ENCODE data around the gene CEP350.

The CEP350 gene

DNA sequence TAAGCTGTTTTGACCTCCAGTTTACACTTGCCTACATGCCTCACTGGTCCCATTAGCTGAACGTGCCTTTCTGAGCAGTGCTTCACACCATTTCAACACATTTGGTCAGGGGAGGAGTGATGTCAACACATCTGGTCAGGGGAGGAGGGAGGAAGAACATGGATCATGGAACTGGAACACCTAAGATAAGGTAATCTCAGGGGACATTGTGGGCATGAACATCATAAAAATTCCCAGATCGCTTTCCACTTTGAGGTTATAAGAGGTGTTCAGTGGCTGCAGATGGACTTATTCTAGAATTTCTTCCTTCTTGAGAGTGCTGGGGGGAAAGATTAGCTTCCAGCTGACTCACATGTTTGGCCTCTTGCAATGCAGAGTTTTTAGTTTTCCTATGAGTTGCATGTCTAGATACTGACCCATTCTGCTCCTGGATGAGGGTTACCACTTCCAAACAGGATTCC is 202.1 kb downstream of the CEP350 start:
- H3K4me3 ChIP-seq (replicated peaks; ENCODE audit: low read depth, low read length): no peak overlapping the region
- no peaks in the 10 kb centered on the region for H3K27me3 ChIP-seq (replicated peaks; ENCODE audit: control insufficient read depth, insufficient read depth, low read length)
- no peak for DNase-seq (ENCODE audit: extremely low read depth, insufficient read length)
- TF ChIP-seq, protein P1, sequence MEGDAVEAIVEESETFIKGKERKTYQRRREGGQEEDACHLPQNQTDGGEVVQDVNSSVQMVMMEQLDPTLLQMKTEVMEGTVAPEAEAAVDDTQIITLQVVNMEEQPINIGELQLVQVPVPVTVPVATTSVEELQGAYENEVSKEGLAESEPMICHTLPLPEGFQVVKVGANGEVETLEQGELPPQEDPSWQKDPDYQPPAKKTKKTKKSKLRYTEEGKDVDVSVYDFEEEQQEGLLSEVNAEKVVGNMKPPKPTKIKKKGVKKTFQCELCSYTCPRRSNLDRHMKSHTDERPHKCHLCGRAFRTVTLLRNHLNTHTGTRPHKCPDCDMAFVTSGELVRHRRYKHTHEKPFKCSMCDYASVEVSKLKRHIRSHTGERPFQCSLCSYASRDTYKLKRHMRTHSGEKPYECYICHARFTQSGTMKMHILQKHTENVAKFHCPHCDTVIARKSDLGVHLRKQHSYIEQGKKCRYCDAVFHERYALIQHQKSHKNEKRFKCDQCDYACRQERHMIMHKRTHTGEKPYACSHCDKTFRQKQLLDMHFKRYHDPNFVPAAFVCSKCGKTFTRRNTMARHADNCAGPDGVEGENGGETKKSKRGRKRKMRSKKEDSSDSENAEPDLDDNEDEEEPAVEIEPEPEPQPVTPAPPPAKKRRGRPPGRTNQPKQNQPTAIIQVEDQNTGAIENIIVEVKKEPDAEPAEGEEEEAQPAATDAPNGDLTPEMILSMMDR (IDR thresholded peaks at IDR 0.05; ENCODE audit: insufficient read depth, low read length, poor library complexity, severe bottlenecking): no peak
- H3K36me3 ChIP-seq (ENCODE audit: control insufficient read depth, insufficient read depth, low read length): no peaks in the 10 kb centered on the region

DNA sequence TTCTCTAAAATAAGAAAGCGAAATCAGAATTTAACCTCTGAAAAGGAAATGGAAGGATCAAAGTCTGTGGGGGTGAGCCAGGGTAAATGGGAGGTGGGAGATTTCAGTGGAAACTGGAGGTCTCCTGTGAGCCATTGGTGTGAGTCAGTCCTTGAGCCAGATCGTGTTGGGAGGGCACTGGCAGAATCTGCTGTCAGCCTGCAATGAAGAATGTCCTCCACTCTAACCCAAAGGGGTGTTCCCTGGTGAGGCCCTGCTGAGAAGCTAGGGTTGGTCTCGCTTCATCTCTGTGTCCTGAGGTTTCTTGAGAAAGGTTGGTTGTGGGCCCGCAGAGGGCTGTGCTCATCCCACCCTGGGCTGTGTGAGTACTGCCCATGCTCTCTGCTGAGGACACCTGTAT is 202.5 kb downstream of the CEP350 start:
- Histone ChIP-seq H3K36me3 (ENCODE audit: control insufficient read depth, insufficient read depth, low read length) (no peaks in the 10 kb centered on the region), H3K27me3 (replicated peaks; ENCODE audit: control insufficient read depth, insufficient read depth, low read length) (no peaks in the 10 kb centered on the region), H3K4me3 (replicated peaks; ENCODE audit: low read depth, low read length) (no peak overlapping the region)
- DNase-seq (ENCODE audit: extremely low read depth, insufficient read length): no peak
- TF ChIP-seq, protein P1 (IDR thresholded peaks at IDR 0.05; ENCODE audit: insufficient read depth, low read length, poor library complexity, severe bottlenecking): no peak

DNA sequence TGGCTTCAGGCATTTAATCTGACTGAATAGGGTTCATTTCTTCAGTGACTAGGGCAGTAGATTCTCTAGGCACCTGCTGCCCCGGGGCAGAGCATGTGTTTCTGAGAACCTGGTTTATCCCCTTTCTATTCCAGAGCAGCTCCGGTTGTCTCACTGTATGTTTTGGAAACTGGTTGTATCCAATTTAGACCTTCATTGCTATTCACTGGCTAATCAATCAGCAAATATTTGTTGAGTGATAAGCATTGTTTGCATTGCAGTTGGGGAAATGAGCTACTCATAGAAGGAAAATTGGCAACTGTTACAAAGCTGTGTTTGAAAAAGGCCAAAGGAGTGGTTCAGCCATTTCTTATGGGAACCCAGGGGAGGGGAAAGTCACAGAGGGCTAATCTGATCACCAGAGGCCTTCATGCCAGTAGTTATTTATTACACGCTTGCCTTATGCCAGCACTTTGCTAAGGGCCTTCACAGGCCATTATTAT is 203.0 kb downstream of the CEP350 start:
- TF ChIP-seq, protein P1 (IDR thresholded peaks at IDR 0.05; ENCODE audit: insufficient read depth, low read length, poor library complexity, severe bottlenecking): no peak
- no peak overlapping the region for H3K4me3 ChIP-seq (replicated peaks; ENCODE audit: low read depth, low read length)
- no peaks in the 10 kb centered on the region for H3K27me3 ChIP-seq (replicated peaks; ENCODE audit: control insufficient read depth, insufficient read depth, low read length)
- no peak for DNase-seq (ENCODE audit: extremely low read depth, insufficient read length)
- no peaks in the 10 kb centered on the region for H3K36me3 ChIP-seq (ENCODE audit: control insufficient read depth, insufficient read depth, low read length)

DNA sequence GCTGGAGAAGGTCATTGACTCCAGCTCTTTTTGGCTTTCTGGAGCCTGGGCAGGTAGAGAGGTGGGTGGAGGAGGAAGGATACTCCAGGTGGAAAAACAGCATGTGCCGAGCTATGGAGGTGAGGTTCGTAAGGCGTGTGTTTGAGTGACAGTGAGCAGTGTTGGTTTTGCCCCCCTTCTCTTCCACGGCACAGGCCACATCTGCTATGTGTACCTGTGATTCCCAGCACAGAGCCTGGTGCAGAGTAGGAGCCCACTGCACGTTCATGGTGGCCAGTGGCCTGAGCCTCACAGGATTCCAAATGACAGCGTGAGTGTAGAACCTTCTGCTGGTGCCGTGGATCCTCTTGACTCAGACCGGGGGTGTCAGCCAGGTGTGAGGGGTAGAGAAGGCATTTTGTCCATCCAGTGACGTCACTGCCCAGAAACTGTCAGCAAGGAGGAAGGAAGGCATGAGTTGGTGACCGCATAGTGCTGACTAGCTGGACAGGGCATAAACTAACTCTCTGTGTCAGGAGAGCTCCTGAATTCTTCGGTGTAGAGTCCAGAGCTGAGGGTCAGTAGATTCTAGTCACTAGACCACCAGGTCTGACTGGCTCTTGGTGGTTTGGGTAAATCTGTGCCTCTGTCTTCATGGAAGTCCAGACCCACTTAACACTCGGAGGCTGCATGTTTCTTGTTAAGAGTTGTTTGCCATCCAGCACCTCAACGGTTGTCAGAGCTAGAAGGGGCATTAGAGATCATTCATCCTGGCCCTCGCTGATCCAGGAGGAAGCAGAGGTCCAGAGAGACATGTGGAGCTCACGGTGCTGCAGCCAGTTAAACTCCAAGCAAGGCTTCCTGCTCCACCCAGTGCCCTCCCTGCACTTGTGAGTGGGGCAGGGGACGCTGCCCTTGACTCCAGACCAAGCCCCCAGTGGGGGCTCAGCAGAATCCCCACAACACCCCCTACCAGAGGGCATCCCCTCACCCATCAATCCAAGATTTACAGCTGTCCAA is 203.8 kb downstream of the CEP350 start:
- no peak for DNase-seq (ENCODE audit: extremely low read depth, insufficient read length)
- Histone ChIP-seq H3K36me3 (ENCODE audit: control insufficient read depth, insufficient read depth, low read length) (no peaks in the 10 kb centered on the region), H3K27me3 (replicated peaks; ENCODE audit: control insufficient read depth, insufficient read depth, low read length) (no peaks in the 10 kb centered on the region), H3K4me3 (replicated peaks; ENCODE audit: low read depth, low read length) (no peak overlapping the region)
- TF ChIP-seq, protein P1 (IDR thresholded peaks at IDR 0.05; ENCODE audit: insufficient read depth, low read length, poor library complexity, severe bottlenecking): no peak

DNA sequence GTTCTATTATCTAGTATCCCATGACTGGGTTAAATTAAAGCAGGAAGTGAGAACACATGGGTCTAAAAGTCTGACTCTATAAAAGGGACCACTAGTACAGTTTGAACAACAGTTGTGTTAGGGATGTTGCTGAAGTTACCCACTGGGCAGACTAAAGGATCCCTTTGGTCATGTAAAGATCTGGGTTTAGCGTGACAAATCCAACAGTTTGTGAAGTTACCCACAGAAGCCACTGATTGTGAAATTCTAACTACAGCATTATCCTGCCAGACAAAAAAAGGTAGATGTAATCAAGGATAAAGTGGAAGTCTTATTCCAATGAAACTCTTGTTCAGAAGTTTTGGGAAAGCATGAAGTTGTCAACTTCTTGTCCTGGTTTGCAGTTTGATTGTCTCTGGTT is 205.7 kb downstream of the CEP350 start:
- H3K36me3 ChIP-seq (ENCODE audit: control insufficient read depth, insufficient read depth, low read length): no peaks in the 10 kb centered on the region
- H3K27me3 ChIP-seq (replicated peaks; ENCODE audit: control insufficient read depth, insufficient read depth, low read length): no peaks in the 10 kb centered on the region
- no peak overlapping the region for H3K4me3 ChIP-seq (replicated peaks; ENCODE audit: low read depth, low read length)
- DNase-seq (ENCODE audit: extremely low read depth, insufficient read length): no peak
- TF ChIP-seq, protein P1 (IDR thresholded peaks at IDR 0.05; ENCODE audit: insufficient read depth, low read length, poor library complexity, severe bottlenecking): no peak
